ENCODE measurements around the gene CACFD1.
"Not testable (repeated sequence)": the region's sequence is repeated elsewhere in the genome, so short reads cannot be mapped to it uniquely, and the experiment has no call there.

The CACFD1 gene

DNA sequence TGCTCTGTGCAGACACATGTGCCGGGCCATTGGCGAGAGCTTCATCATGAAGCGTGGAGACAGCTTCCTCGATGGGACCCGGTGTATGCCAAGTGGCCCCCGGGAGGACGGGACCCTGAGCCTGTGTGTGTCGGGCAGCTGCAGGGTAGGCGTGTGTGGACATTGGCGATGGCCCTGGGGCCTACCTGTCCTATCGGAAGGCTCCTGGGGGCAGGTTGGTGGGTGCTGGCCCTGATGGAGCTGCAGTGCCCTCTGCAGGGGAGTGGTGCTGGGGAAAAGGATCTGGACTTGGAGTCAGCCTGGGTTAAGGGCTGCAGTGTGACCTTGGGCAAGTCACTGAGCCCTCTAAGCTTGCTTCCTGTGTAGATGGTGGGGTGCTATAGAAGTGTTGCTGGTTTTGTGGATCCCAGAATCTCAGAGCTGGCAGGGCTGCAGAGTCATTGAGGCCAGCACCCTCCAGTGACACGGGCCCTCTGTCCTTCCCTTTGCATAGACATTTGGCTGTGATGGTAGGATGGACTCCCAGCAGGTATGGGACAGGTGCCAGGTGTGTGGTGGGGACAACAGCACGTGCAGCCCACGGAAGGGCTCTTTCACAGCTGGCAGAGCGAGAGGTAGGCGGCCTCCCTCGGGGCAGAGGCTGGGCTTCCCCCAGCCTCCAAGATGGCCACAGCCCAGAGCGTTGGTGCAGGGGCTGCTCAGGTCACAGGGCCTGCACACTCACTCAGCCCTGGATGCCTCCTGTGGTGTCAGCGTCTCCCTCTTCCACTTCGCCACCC lies 21.8 kb upstream of the CACFD1 start:
- no peak overlapping the region for H3K4me3 ChIP-seq (ENCODE audit: insufficient read depth, low read depth, low read length, poor library complexity, severe bottlenecking)
- no peaks in the 10 kb centered on the region for H3K36me3 ChIP-seq (ENCODE audit: control insufficient read depth, insufficient read depth, low read length)
- no peak overlapping the region for H3K27ac ChIP-seq (ENCODE audit: insufficient read depth, low read length, poor library complexity, severe bottlenecking)
- no peak for DNase-seq
- H3K27me3 ChIP-seq (replicated peaks; ENCODE audit: control insufficient read depth, insufficient read depth, low read length, poor library complexity, severe bottlenecking) = no peaks in the 10 kb centered on the region
- H3K4me1 ChIP-seq (ENCODE audit: control insufficient read depth, insufficient read depth, low read length, poor library complexity, severe bottlenecking) = no peaks in the 10 kb centered on the region
- H3K9me3 ChIP-seq (ENCODE audit: control insufficient read depth, low read length) = no peaks in the 10 kb centered on the region

DNA sequence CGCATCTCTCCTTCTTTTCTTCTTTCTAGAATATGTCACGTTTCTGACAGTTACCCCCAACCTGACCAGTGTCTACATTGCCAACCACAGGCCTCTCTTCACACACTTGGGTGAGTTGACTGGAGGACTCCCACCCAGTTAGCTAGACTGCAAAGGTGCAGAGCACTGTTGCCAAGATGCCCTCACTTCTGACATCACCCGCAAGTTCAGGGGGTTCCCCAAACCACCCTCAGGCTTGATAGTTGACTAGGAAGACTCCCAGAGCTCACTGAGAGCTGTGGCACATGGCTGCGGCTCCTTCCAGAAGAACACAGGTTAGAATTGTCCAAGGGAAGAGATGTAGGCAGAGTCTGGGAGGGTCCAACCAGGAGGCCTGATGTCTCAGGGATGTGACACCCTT lies 20.4 kb upstream of the CACFD1 start:
- no peak for DNase-seq
- no peaks in the 10 kb centered on the region for H3K27me3 ChIP-seq (replicated peaks; ENCODE audit: control insufficient read depth, insufficient read depth, low read length, poor library complexity, severe bottlenecking)
- no peaks in the 10 kb centered on the region for H3K4me1 ChIP-seq (ENCODE audit: control insufficient read depth, insufficient read depth, low read length, poor library complexity, severe bottlenecking)
- no peak overlapping the region for H3K27ac ChIP-seq (ENCODE audit: insufficient read depth, low read length, poor library complexity, severe bottlenecking)
- no peaks in the 10 kb centered on the region for H3K36me3 ChIP-seq (ENCODE audit: control insufficient read depth, insufficient read depth, low read length)
- H3K4me3 ChIP-seq (ENCODE audit: insufficient read depth, low read depth, low read length, poor library complexity, severe bottlenecking) = no peak overlapping the region
- no peaks in the 10 kb centered on the region for H3K9me3 ChIP-seq (ENCODE audit: control insufficient read depth, low read length)

DNA sequence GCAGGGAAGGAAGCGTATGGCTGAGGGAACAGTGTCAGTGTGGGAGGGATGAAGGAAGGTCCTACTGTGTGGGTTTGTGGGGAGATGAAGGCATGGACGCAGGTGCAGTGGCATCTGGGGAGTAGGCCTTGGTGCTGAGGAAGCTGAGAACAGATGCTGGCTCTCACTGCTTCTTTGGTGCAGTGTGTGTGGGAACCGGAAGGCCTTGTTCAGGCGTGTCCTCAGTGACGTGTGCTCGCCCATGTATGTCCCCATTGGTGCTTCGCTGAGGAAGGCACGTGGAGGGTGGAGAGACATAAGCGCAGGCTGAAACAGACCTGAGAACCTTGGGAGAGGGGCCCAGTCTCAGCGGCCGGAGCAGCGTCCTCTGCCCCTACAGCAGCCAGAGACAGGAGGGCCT lies 18.9 kb upstream of the CACFD1 start:
- Histone ChIP-seq H3K27ac (ENCODE audit: insufficient read depth, low read length, poor library complexity, severe bottlenecking) (no peak overlapping the region), H3K36me3 (ENCODE audit: control insufficient read depth, insufficient read depth, low read length) (no peaks in the 10 kb centered on the region), H3K9me3 (ENCODE audit: control insufficient read depth, low read length) (no peaks in the 10 kb centered on the region), H3K4me1 (ENCODE audit: control insufficient read depth, insufficient read depth, low read length, poor library complexity, severe bottlenecking) (no peaks in the 10 kb centered on the region), H3K4me3 (ENCODE audit: insufficient read depth, low read depth, low read length, poor library complexity, severe bottlenecking) (no peak overlapping the region), H3K27me3 (replicated peaks; ENCODE audit: control insufficient read depth, insufficient read depth, low read length, poor library complexity, severe bottlenecking) (no peaks in the 10 kb centered on the region)
- no peak for DNase-seq

DNA sequence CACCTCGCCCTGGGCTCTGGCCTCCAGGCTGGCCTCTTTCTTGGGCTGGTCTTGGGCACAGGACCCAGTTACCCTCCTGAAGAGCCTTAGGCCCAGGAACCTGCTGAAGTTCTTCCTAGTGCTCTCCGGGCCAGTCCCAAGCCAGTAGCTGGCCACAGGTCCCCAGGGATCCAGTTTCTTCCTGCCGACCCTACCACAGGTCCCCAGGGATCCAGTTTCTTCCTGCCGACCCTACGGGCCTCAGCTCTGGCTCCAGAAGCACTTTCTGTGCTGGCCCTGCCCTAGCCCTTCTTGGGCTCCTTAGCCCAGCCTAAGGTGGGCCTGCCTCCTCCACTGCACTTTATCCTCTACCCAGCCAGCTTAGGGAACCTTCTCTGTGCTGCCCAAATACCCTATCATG lies 18.2 kb upstream of the CACFD1 start:
- Histone ChIP-seq H3K36me3 (ENCODE audit: control insufficient read depth, insufficient read depth, low read length) (no peaks in the 10 kb centered on the region), H3K27ac (ENCODE audit: insufficient read depth, low read length, poor library complexity, severe bottlenecking) (no peak overlapping the region), H3K4me1 (ENCODE audit: control insufficient read depth, insufficient read depth, low read length, poor library complexity, severe bottlenecking) (no peaks in the 10 kb centered on the region), H3K27me3 (replicated peaks; ENCODE audit: control insufficient read depth, insufficient read depth, low read length, poor library complexity, severe bottlenecking) (no peaks in the 10 kb centered on the region), H3K4me3 (ENCODE audit: insufficient read depth, low read depth, low read length, poor library complexity, severe bottlenecking) (no peak overlapping the region), H3K9me3 (ENCODE audit: control insufficient read depth, low read length) (no peaks in the 10 kb centered on the region)
- DNase-seq = no peak

DNA sequence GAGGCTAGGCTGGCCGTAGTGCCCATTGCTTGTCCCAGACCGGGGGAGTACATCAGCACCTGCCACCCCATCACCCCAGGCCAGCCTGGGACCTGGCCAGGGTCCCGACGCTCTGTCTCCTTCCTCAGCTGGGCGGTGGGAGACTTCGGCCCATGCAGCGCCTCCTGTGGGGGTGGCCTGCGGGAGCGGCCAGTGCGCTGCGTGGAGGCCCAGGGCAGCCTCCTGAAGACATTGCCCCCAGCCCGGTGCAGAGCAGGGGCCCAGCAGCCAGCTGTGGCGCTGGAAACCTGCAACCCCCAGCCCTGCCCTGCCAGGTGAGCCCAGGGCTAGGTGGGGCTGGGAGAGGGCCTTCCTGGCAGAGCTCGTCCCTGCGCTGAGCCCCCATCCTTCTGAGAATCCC lies 16.5 kb upstream of the CACFD1 start:
- Histone ChIP-seq H3K4me1 (ENCODE audit: control insufficient read depth, insufficient read depth, low read length, poor library complexity, severe bottlenecking) (no peaks in the 10 kb centered on the region), H3K27ac (ENCODE audit: insufficient read depth, low read length, poor library complexity, severe bottlenecking) (no peak overlapping the region), H3K9me3 (ENCODE audit: control insufficient read depth, low read length) (no peaks in the 10 kb centered on the region), H3K4me3 (ENCODE audit: insufficient read depth, low read depth, low read length, poor library complexity, severe bottlenecking) (no peak overlapping the region), H3K36me3 (ENCODE audit: control insufficient read depth, insufficient read depth, low read length) (no peaks in the 10 kb centered on the region), H3K27me3 (replicated peaks; ENCODE audit: control insufficient read depth, insufficient read depth, low read length, poor library complexity, severe bottlenecking) (no peaks in the 10 kb centered on the region)
- DNase-seq = no peak

DNA sequence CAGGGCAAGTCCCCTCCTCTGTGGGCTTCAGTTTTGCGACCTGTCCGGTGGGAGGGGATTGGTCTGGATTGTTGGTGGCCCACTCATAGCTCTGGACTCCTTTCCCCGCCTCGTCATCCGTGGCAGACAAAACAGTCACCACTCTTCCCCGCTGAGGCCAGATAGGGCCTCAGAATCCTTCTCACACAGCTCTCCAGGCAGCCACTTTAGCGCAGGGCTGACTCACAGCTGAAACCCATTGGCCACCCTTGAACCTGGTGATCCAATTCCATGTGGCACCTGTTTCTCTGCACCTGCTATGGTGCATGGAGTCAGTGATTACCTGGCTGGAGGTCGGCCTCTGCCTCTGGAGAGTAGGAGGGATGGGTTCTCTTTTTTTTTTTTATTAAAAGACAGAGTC lies 15.8 kb upstream of the CACFD1 start:
- no peaks in the 10 kb centered on the region for H3K9me3 ChIP-seq (ENCODE audit: control insufficient read depth, low read length)
- DNase-seq = no peak
- no peaks in the 10 kb centered on the region for H3K36me3 ChIP-seq (ENCODE audit: control insufficient read depth, insufficient read depth, low read length)
- no peak overlapping the region for H3K27ac ChIP-seq (ENCODE audit: insufficient read depth, low read length, poor library complexity, severe bottlenecking)
- no peak overlapping the region for H3K4me3 ChIP-seq (ENCODE audit: insufficient read depth, low read depth, low read length, poor library complexity, severe bottlenecking)
- H3K27me3 ChIP-seq (replicated peaks; ENCODE audit: control insufficient read depth, insufficient read depth, low read length, poor library complexity, severe bottlenecking) = no peaks in the 10 kb centered on the region
- H3K4me1 ChIP-seq (ENCODE audit: control insufficient read depth, insufficient read depth, low read length, poor library complexity, severe bottlenecking) = no peaks in the 10 kb centered on the region

DNA sequence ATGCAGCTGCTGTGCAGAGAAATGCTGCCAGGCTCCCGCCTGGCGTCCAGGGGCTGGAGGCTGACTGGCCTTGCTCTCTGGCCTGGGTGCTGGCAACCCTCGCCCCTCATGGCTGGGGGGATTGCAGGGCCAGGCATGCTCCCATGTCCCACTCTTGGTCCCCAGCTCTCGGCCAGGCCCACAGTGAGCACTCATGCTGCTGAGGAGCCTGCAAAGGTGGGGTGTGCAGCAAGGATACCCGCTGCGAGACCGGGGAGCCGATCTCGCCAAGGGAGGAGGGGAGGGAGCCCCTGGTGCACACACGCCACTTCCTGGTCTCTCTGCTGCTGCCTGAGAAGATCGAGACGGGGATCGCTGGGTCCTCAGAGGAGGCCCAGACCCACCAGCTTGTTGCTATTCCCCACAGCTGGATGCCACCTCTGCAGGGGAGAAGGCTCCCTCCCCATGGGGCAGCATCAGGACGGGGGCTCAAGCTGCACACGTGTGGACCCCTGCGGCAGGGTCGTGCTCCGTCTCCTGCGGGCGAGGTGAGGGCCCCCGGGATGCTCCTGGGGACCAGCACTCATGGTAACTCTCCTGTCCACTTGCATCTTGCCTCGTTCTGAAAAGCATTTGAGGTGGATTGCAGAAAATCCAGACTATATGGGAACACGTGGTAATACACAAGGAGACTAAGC lies 14.3 kb upstream of the CACFD1 start:
- H3K36me3 ChIP-seq (ENCODE audit: control insufficient read depth, insufficient read depth, low read length) = no peaks in the 10 kb centered on the region
- no peaks in the 10 kb centered on the region for H3K27me3 ChIP-seq (replicated peaks; ENCODE audit: control insufficient read depth, insufficient read depth, low read length, poor library complexity, severe bottlenecking)
- H3K4me1 ChIP-seq (ENCODE audit: control insufficient read depth, insufficient read depth, low read length, poor library complexity, severe bottlenecking) = no peaks in the 10 kb centered on the region
- no peak overlapping the region for H3K4me3 ChIP-seq (ENCODE audit: insufficient read depth, low read depth, low read length, poor library complexity, severe bottlenecking)
- no peak for DNase-seq
- no peak overlapping the region for H3K27ac ChIP-seq (ENCODE audit: insufficient read depth, low read length, poor library complexity, severe bottlenecking)
- H3K9me3 ChIP-seq (ENCODE audit: control insufficient read depth, low read length) = no peaks in the 10 kb centered on the region

DNA sequence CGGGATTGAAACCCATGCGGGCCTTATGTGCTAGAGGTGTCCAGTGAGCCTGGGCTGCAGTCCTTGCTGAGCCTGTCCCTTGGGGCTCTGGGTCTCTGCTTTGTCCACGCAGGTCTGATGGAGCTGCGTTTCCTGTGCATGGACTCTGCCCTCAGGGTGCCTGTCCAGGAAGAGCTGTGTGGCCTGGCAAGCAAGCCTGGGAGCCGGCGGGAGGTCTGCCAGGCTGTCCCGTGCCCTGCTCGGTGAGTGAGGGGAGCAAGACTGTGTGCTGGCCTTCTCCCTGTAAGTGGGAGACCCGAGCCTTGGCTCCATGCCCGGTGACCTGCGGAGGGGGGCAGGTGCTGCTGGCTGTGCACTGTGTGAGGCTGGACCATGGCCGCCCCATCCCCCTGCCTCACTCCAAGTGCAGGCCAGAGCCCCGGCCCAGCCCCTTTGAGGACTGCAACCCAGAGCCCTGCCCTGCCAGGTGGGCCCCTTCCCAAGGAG lies 11.2 kb upstream of the CACFD1 start:
- no peaks in the 10 kb centered on the region for H3K27me3 ChIP-seq (replicated peaks; ENCODE audit: control insufficient read depth, insufficient read depth, low read length, poor library complexity, severe bottlenecking)
- H3K9me3 ChIP-seq (ENCODE audit: control insufficient read depth, low read length) = no peaks in the 10 kb centered on the region
- no peak overlapping the region for H3K4me3 ChIP-seq (ENCODE audit: insufficient read depth, low read depth, low read length, poor library complexity, severe bottlenecking)
- no peak overlapping the region for H3K27ac ChIP-seq (ENCODE audit: insufficient read depth, low read length, poor library complexity, severe bottlenecking)
- DNase-seq = no peak
- H3K36me3 ChIP-seq (ENCODE audit: control insufficient read depth, insufficient read depth, low read length) = no peaks in the 10 kb centered on the region
- no peaks in the 10 kb centered on the region for H3K4me1 ChIP-seq (ENCODE audit: control insufficient read depth, insufficient read depth, low read length, poor library complexity, severe bottlenecking)

DNA sequence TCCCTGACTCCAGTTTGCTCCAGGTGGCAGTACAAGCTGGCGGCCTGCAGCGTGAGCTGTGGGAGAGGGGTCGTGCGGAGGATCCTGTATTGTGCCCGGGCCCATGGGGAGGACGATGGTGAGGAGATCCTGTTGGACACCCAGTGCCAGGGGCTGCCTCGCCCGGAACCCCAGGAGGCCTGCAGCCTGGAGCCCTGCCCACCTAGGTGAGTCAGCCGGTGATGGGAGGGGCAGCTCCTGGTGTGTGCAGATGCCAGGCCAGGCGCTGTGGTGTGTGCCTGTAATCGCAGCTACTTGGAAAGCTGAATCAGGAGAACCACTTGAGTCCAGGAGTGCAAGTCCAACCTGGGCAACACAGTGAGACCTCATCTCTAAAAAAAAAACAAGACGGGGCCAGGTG lies 10.0 kb upstream of the CACFD1 start:
- Histone ChIP-seq H3K4me3 (ENCODE audit: insufficient read depth, low read depth, low read length, poor library complexity, severe bottlenecking) (no peak overlapping the region), H3K4me1 (ENCODE audit: control insufficient read depth, insufficient read depth, low read length, poor library complexity, severe bottlenecking) (no peaks in the 10 kb centered on the region), H3K9me3 (ENCODE audit: control insufficient read depth, low read length) (no peaks in the 10 kb centered on the region), H3K27ac (ENCODE audit: insufficient read depth, low read length, poor library complexity, severe bottlenecking) (no peak overlapping the region), H3K36me3 (ENCODE audit: control insufficient read depth, insufficient read depth, low read length) (no peaks in the 10 kb centered on the region), H3K27me3 (replicated peaks; ENCODE audit: control insufficient read depth, insufficient read depth, low read length, poor library complexity, severe bottlenecking) (no peaks in the 10 kb centered on the region)
- DNase-seq = no peak

DNA sequence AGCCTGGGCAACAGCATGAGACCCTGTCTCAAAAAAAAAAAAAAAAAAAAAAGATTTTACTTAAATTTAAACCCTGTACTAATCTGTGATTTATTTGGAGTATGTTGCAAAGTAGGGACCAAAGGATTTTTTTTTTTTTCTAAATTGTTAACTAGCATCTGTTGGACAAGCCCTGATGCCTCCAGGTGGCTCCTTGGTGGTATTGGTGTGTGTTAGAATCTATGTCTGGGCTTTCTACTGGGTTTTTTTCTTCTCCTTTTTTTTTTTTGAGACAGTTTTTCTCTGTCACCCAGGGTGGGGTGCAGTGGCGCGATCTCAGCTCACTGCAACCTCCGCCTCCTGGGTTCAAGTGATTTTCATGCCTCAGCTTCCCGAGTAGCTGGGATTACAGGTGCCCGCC lies 7.9 kb upstream of the CACFD1 start:
- not testable (repeated sequence) for DNase-seq; H3K9me3 ChIP-seq (ENCODE audit: control insufficient read depth, low read length); H3K4me3 ChIP-seq (ENCODE audit: insufficient read depth, low read depth, low read length, poor library complexity, severe bottlenecking); H3K36me3 ChIP-seq (ENCODE audit: control insufficient read depth, insufficient read depth, low read length); H3K4me1 ChIP-seq (ENCODE audit: control insufficient read depth, insufficient read depth, low read length, poor library complexity, severe bottlenecking); H3K27ac ChIP-seq (ENCODE audit: insufficient read depth, low read length, poor library complexity, severe bottlenecking); H3K27me3 ChIP-seq (replicated peaks; ENCODE audit: control insufficient read depth, insufficient read depth, low read length, poor library complexity, severe bottlenecking)

All from effector memory CD4-positive, alpha-beta T cell (primary cell).